IPS-NIHi7 (cell line): ENCODE results near the gene SLC19A3.
A peak's percentile ranks its signal among the peaks of the same experiment; 100 is the strongest.
"Not testable (repeated sequence)": the region's sequence is repeated elsewhere in the genome, so short reads cannot be mapped to it uniquely, and the experiment has no call there.

ENCODE experiments used
- DNase-seq: peaks from one replicate; pipeline ENCODE4 v3.0.0; 2012; ENCODE audit warnings: mixed read lengths; ENCODE audit errors: extremely low spot score

Gene SLC19A3

DNA sequence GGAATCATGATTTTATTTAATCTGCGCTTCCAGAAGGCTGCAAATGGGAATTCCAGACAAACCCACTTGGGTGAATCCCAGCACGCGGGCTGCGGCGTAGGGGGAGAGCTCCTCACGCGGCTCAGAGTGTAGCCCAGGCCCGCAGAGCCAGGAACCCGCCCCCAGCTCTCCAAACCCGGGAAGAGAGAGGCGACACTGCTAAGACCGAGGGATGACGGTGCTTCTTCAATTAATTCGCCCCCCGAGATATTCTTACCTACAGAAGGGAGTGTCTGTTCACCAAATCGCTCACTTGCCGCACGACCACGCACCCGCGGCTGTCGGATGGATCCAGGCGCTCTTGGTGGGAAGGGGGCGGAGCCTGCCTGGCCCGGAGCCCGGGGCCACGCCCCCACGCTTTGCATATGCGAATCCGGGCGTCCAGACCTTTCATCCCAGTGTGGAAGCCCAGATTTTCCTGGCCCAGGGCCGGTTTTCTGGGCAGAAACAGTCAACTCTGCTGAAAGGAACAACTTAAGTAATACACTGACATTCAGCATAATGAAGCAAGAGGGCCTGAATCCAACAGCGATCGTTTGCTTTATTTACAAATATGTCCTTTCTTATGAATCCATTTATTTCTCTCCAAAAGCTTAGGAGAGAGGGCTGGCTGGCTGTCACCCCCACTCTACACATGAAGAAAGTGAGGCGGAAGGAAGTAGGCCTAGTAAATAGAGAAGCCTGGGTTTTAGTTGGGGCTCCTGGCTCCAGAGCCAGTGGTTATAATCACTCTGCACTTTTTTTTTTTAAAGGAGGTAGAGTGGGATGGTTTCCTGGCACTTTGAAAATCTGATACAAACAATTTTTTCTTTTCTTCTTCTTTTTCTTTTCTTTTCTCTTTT is at the start of gene SLC19A3:
Gene SLC19A3, minus strand, starts transcription at position 342 of the 881 bp plus-strand sequence. CDS start 15,710 bp downstream, outside the sequence.
- peak; percentile 96 for DNase-seq

DNA sequence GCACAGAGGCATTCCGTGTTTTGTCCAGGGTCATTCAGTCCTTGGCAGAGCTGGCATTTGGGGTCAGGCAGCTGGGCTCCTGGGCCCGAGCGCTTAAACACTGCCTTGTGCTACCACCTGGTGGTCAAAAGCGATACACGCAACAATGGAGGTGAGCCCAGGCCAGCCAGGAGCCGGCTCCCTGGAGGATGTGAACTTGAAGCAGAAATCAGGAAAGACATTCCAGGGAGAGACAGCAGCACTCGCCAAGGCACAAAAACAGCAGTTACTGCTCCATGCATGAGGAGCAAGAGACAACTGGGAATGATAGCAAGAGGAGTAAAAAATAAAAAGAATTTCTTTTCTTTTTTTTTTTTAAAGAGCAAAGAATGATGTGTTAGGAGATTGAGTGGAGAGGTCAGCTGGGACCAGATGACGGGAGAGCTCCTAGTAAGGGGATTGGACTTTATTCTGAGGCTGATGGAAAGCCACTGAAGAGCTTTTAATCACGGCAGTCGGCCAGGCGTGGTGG is 48.6 kb upstream of the SLC19A3 start:
- peak; percentile 88 for DNase-seq

DNA sequence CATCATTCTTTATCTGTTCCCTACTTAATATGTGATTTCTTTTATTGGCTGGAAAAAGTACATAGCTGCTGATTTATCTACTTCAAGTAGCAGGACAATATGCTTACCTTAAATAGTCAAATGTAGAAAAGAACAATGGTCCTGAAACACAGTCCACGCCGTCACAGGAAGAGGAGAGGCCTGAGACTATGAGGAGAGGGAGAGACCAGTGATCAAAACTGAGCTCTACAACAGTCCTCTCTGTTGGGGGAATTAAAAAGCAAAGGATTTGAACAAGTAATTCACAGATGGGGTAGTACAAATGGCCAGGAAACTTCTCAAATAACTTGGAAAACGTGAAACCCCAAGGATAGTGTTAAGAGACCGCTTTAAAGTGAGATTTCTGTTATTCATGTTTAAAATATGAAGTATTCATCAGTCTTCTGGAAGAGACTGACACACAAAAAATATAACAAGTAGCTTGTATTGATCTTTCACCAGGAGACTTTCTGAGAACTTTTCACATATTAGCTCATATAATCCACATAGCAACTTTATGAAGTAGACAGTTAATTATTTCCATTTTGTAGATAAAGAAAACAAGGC is 48.1 kb upstream of the SLC19A3 start:
- no peak for DNase-seq

DNA sequence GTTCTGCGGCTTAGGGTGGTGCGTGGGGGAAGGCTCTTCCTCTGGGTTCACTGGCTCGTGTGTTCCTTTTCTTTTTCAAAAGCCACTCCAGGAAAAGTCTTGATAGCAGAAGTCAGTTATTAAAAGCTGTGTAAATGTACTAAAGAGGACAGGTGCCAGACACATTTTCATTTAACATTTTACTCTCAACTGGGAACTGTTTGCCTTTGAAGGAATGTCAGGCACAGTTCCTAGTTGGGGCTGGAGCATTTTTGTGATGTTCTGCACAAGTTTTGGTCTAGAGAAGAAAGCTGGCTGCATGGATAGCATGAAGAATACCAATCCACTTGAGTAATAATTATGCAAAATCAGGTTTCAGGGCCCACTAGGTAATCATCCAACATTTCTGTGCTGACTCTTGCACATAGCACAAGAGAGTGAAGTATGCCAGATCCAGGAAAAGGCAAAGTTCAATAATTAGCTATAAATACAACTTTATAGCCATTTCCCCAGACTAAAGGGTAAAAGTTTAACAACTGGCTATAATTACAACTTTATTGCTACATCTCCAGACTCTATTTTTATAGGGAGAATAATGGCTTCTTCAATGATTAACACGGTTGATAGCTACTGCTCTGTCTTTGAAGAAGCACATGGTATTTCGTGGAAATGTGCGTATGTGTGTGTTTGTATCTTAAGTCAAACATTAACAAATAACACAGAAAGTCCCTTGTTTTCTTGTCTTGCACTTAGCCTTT is 44.1 kb upstream of the SLC19A3 start:
- DNase-seq: no peak

DNA sequence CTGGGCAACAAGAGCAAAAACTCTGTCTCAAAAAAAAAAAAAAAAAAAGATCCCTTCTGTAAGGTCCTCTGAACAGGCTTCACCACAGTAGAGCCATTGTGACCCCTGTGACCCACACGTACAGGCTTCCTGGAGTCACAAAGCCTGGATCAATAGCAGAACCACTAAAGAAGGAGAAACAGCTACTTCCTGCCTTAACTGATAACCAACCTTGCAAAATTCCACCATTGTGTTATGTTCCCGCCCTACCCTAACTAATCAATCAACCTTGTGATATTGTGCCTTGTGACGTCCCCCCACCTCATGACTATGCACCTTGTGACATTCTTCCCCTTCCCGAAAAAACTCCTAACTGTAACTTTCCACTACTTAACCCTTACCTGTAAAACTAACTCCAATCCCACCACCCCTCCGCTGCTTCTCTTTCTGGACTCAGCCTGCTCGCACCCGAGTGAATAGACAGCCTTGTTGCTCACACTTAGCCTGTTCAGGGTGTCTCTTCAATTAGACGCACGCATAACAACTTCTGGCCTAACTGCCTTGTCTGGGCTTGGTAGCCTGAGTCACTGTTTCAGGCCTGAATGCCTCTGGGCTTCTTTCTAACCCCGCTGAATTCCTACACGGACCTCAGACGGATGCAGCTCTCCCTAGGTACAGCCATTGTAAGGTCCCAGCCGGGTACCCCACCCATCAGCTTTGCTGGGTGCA is 41.7 kb upstream of the SLC19A3 start:
- no peak for DNase-seq

DNA sequence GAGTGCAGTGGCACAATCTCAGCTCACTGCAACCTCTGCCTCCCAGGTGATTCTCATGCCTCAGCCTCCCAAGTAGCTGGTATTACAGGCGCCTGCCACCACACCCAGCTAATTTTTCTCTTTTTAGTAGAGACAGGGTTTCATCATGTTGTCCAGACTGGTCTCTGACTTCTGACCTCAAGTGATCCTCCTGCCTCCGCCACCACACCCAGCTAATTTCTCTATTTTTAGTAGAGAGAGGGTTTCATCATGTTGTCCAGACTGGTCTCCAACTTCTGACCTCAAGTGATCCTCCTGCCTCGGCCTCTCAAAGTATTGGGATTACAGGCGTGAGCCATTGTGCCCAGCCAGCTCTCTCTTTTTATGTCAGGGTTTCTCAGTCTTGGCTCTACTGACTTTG is 38.4 kb upstream of the SLC19A3 start:
- DNase-seq: not testable (repeated sequence)

DNA sequence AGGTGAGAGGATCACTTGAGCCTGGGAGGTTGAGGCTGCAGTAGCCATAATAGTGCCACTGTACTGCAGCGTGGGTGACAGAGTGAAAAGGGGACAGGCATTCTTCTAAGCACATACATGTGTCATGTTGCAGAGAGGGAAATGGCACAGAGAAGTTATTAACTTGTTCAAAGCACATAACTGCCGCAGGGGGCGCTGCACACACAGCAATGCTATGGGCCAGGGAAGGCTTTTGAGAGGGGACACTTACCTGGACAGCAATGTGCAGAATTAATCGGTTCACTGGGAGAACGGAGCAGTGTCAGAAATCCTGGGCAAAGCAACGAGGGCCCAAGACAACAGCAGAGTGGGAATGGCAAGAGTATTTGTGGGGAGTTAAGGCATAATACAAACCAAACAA is 30.3 kb upstream of the SLC19A3 start:
- DNase-seq: peak; percentile 70

DNA sequence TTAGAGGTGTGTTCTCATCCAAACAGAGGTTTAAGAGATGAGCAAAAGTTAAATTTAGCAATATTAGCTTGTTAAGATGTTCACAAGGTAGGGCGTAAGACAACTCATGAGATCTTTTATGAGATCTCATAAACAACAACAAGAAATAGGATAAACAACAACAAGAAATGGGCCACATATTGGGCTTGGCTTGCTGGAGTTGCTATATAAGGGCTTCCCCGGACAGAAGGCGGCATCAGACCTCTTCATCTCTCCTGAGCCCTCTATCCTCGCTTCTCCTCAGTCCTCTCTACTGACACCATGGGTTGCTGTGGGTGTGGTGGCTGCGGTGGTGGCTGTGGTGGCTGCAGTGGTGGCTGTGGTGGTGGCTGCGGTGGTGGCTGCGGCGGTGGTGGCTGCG is 27.8 kb upstream of the SLC19A3 start, which contains the start of gene SCYGR8:
Gene SCYGR8, plus strand, starts transcription at position 301 of the 400 bp plus-strand sequence. Its CDS starts 0 bp downstream, at position 301.
- DNase-seq: no peak

DNA sequence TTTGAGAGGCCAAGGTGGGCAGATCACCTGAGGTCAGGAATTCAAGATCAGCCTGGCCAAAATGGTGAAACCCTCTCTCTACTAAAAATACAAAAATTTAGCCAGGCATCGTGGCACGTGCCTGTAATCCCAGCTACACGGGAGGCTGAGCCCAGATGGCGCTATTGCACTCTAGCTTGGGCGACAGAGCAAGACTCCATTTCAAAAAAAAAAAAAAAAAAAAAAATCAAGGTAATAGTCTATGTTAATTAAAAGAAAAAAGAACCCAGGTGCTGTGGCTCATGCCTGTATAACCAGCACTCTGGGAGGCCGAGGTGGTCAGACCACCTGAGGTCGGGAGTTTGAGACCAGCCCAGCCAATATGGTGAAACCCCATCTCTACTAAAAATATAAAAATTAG is 22.9 kb upstream of the SLC19A3 start:
- DNase-seq: not testable (repeated sequence)

DNA sequence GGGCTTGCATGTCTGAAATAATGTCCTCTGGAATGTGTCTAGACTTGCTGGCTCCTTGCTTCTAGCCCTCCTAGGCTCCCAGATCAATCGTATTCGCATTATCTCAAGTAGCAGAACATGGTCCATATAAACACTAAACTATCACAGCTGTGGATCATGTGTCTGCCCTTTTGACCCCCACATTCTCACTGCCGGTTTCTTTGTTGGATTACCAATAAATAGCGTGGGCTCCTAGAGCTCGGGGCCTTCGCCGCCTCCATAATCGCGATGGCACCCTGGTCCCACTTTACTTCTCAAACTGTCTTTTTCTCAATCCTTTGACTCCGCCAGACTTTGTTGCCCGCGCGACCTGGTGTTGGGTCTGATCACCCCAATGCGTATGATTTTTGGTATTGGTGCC is 21.5 kb upstream of the SLC19A3 start:
- DNase-seq: no peak

DNA sequence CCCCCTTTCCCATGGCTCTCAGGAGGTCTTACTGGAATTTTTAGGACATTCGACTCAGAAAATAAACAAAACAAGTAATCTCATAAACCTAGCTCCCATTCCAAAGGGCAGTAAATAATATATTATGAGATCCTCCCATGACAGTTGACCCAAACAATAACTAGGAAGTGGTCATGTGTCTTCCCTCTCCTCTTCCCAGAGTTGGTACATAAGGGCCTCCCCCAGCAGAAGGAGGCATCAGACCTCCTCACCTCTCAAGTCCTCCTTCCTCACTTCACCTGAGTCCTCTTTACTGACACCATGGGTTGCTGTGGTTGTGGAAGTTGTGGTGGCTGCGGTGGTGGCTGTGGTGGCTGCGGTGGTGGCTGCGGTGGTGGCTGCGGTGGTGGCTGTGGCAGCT is 10.2 kb upstream of the SLC19A3 start, which contains the start of gene SCYGR7:
Gene SCYGR7, plus strand, starts transcription at position 301 of the 400 bp plus-strand sequence. Its CDS starts 0 bp downstream, at position 301.
- DNase-seq: no peak

DNA sequence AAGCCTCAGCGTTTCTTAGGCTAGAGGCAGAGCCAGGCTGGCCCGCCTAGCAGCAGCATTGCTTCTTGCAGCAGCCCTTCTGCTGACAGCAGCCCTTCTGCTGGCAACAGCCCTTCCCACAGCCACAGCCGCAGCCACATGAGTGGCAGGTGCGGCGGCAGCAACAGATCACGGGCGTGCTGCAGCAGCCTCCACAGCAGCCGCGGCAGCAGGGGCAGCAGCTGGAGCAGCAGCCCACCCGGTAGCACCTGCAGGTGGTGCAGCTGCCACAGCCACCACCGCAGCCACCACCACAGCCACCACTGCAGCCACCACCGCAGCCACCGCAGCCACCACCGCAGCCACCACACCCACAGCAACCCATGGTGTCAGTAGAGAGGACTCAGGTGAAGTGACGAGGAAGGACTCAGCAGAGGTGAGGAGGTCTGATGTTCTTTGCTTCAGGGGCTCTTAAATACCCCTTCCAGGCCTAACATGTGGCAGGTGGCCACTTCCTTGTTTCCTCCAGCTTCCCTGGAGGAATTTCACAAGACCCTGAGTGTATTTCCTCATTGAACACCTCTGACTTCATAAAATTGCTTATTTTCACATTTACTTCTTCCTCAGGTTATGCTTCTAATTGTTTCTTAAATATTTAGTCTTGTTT is 6.7 kb upstream of the SLC19A3 start, which contains the start of gene SCYGR6:
Gene SCYGR6, minus strand, starts transcription at position 364 of the 646 bp plus-strand sequence. Its CDS starts 0 bp downstream, at position 364.
- no peak for DNase-seq

DNA sequence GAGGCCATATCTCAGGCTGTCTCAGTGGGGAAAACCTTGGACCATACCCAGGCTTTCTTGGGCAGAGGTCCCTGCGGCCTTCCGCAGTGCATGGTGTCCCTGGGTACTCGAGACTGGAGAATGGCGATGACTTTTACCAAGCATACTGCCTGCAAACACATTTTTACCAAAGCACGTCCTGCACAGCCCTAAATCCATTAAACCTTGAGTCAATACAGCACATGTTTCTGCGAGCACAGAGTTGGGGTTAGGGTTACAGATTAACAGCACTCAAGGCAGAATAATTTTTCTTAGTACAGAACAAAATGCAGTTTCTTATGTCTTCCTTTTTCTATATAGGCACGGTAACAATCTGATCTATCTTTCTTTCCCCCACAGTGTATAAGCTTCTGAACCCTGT is 5.0 kb upstream of the SLC19A3 start:
- not testable (repeated sequence) for DNase-seq

DNA sequence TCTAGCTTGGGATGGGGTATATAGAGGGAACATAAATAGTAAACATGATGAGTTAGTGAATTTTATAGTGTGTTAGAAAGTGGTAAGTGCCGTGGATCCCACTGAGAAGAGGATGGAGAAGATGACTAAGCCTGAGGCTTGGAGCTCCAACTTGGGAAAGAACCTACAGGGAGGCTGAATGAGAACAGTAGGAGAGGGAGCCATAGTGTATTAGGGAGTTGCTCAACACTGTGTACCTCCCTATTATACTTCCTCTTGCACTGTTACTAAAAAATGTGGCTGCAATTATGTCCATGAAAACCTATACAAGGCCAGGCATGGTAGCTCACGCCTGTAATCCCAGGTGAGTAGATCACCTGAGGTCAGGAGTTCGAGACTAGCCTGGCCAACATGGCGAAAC is 2.9 kb upstream of the SLC19A3 start:
- no peak for DNase-seq

DNA sequence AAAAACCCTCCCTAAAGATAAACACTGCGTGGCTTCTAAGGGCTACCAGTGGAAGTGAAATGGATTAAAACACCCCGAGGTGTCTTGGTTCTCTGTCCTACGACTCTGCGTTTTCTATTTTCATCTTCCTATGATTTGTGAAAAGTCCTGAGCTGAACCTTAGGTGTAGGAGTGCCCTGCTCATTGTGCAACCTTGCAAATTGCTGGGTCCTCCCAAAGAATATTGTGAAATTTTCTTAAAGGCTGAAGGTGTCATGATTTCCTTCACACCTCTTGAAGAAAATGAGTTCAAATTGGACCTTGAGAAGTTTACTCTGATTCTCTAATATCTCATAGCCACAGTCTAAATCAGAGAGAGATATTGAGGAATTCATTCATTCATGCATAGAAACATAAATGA is 1.8 kb upstream of the SLC19A3 start:
- no peak for DNase-seq

DNA sequence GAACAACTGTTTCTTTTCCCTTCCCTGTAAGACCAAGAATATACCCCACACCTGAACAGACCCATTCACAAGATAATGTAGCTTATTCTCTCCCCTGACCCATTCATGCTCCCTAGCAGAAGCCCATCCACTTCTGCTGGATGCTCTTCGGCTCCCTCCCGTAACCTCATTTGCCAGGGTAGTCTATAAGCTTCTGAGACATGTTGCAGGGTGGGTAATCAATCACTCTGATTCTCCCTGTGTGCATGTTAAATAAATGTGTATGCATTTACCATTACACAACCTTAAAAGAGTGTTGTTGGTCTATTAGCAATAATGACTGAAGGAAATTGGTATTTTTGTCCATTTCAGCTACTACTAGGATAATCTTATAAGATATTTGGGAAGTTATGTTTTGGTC is 1.3 kb downstream of the SLC19A3 start:
- no peak for DNase-seq

DNA sequence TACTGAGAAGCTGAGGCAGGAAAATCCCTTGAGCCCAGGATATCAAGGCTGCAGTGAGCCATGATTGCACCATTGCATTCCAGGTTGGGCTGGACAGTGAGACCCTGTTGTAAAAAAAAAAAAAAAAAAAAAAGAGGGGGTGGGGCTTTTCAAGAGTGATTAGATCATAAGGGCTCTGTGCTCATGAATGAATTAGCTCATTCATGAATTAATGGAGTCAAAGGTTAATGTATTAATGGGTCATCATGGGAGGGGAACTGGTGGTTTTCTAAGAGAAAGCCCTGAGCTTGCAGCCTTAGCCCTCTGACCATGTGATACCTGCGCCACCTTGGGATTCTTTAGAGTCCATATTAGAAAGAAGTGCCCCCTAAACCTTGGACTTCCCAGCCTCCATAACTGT is 4.5 kb downstream of the SLC19A3 start:
- no peak for DNase-seq

DNA sequence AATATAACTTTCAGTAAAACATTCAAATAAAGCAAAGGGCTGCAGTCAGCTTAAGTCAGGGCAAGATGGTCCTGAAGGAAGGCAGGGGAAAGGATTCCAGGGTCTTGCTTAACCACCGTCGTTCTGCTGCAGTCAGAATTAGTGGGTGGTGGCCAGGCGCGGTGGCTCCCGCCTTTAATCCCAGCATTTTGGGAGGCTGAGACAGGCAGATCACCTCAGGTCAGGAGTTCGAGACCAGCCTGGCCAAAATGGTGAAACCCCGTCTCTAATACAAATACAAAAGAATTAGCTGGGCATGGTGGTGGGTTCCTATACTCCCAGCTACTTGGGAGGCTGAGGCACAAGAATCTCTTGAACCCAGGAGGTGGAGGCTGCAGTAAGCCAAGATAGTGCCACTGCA is 6.8 kb downstream of the SLC19A3 start:
- no peak for DNase-seq

DNA sequence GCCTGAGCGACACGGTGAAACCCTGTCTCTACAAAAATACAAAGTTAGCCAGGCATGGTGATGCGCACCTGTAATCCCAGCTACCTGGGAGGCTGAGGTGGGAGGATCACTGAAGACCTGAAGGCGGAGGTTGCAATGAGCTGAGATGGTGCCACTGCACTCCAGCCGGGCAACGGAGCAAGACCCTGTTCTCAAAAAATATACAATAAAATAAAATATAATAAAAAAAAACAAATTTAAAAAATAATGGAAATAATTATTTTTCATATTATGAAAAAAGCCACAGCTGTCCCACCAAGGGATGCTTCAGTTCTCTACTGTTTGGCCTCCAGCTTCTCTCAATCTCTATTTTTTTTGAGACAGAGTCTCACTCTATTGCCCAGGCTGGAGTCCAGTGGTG is 10.4 kb downstream of the SLC19A3 start:
- no peak for DNase-seq

DNA sequence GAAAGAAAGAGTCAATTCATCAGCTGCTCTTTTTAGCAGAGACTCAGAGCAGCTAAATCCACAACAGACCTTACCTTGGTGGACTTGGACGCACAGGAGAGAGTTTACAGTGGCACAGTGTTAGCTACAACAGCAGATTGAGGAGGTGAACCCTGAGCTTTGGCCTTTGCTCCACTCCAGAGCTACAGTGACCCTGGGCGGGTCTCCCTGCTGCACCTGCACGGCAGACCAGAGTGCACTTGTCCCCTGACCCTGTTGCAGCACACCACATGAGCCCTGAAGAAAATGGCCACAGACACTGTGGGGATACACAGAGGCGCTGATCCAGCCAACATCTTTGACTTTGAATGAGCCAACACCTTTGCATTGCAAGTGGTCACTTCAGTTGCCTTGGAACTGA is 11.0 kb downstream of the SLC19A3 start:
- DNase-seq: no peak

DNA sequence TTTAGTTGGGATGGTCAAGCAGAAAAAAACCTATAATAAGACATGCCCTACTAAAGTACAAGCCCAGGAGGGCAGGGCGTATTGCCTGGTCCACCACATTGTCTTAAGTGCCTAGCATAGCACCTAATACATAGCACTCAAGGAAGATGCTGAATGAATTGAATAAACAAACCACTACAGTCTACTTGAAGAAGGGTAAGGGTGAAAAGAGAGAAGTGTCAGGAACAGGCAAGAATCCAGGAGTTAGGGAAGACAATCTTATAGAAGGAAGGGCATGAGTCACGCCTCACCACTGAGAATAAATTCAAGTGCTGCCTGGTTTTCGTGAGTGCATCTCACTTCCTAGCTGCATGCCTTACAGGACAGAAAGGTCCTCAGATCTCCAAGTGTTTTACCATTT is 13.9 kb downstream of the SLC19A3 start:
- DNase-seq: no peak
